ENCODE measurements around the gene PKDCC. TPM values are rescaled to one million over a fixed set of nuclear protein-coding genes. Genes with fewer than 3 reads are reported as not detected.
A peak's percentile ranks its signal among the peaks of the same experiment; 100 is the strongest.

The PKDCC gene
- total RNA-seq, 1 experiment from 2014 or later, result 322 TPM

DNA sequence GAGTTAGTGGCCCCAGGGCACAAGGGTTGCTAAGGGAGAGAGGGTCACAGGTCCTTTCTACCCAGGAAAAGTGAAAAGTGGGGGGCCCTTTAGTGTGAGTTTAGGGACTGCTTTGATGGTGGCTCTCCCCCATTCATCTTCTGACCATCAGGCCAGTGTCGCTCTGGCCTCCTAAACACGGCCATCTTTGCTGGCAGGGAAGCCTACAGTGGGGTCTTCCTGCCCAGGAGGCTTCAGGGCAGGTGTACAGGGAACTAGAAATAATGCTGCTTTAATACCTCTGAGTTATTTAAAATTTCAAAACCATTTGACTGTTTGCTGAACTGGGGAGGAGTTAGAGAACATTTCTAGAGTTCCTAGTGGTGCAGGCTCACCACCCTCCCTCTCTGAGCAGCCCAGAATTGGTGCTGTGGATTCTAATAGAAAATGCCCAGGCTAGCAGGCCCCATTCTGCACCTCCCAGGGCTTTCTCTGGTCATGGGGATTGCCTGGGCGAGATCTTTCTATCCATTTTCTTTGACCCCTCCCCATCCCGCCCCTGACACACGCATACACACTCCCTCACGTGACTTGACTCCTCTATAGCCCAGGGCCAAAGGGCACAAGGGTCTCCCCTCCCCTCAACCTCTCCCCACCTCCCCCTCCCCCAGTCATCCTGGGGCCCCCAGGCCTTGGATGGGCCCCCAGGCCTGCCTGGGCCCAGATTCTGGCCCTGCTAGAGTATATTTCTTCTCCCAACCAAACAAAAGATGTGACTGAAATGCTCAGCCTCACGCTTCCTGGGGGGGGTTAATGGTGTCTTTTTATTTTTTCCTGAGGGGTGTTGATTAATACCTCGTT, 3.1 kb downstream of the PKDCC start:
- Histone ChIP-seq H3K27me3 (replicated peaks; ENCODE audit: control insufficient read depth, insufficient read depth, low read length) (no peaks in the 10 kb centered on the region), H3K4me3 (ENCODE audit: low read depth, low read length) (peak overlapping the region; percentile 65), H3K36me3 (ENCODE audit: control insufficient read depth, insufficient read depth, low read length) (peaks cover 11% of the 10 kb centered on the region), H3K9me3 (no peaks in the 10 kb centered on the region), H3K4me1 (peaks cover 67% of the 10 kb centered on the region)
- peaks cover 45% of the 10 kb centered on the region for H3K4me1 Mint-ChIP-seq (ENCODE audit: low read depth, unreplicated experiment)
- CTCF ChIA-PET, result interaction anchor here (1.1 to 2.1 kb wide), 2 partner anchors 181 kb away, joined by 6 to 8 read pairs; no protein-coding TSS in a partner anchor
- H3K36me3 Mint-ChIP-seq (ENCODE audit: insufficient read depth, unreplicated experiment), result peaks cover 82% of the 10 kb centered on the region
- peak overlapping the region; percentile 98 for H3K4me3 Mint-ChIP-seq (ENCODE audit: unreplicated experiment)
- intact Hi-C loops (cut with micrococcal nuclease; ENCODE audit: unreplicated experiment), result loop anchor here (2.0 kb wide), 1 partner anchor 14 kb away; no protein-coding TSS in a partner anchor
- no peak for DNase-seq
- H3K9me3 Mint-ChIP-seq (ENCODE audit: unreplicated experiment), result no peaks in the 10 kb centered on the region
- POLR2A ChIA-PET, result interaction anchor here (1.9 kb wide), 1 partner anchor 13 kb away, joined by 7 read pairs; no protein-coding TSS in a partner anchor
- TSS peak; percentile 95 for BruUV-seq (replicated peaks)
- no peaks in the 10 kb centered on the region for H3K27me3 Mint-ChIP-seq (ENCODE audit: insufficient read depth, unreplicated experiment)
- H3K27ac Mint-ChIP-seq (ENCODE audit: unreplicated experiment), result peak overlapping the region; percentile 98
- TF ChIP-seq, protein P1, sequence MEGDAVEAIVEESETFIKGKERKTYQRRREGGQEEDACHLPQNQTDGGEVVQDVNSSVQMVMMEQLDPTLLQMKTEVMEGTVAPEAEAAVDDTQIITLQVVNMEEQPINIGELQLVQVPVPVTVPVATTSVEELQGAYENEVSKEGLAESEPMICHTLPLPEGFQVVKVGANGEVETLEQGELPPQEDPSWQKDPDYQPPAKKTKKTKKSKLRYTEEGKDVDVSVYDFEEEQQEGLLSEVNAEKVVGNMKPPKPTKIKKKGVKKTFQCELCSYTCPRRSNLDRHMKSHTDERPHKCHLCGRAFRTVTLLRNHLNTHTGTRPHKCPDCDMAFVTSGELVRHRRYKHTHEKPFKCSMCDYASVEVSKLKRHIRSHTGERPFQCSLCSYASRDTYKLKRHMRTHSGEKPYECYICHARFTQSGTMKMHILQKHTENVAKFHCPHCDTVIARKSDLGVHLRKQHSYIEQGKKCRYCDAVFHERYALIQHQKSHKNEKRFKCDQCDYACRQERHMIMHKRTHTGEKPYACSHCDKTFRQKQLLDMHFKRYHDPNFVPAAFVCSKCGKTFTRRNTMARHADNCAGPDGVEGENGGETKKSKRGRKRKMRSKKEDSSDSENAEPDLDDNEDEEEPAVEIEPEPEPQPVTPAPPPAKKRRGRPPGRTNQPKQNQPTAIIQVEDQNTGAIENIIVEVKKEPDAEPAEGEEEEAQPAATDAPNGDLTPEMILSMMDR (IDR thresholded peaks at IDR 0.05; ENCODE audit: insufficient read depth in 1 of 2, low read depth in 1 of 2, low read length in 1 of 2, severe bottlenecking in 1 of 2, unreplicated experiment in 1 of 2), result no peak

DNA sequence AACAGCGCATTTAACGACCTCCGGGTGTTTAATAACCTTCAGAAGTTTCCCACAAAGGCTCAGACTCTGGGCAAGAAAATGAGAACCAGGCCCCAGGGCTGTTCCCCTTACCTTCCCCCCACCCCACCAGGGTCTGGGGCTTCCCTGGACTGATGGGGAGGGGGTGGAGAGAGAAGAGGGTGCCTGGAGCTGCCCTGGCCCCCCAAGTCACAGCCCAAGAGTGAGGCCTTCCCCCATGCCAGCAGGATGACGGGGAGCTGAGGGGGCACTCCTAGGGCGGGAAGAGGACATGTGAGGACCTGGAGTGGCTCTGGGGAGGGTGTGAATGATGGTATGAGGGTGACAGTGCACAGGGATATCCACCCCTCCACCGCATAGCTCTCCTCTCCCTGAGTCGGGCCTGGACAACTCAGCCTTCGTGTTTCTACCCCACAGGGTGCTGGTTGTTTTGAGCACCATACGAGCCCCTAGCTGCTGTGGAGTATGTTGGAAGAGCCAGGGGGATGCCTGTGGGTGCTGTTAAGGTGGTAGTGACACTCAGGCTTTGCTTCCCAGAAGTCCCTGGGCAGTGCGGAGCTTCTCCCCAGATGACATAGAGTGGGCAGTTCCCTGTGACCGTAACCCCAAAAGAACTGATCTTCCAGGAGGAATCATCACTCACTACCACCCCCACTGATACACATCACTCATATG, 3.9 kb downstream of the PKDCC start:
- DNase-seq, result no peak
- Histone ChIP-seq H3K4me1 (peaks cover 68% of the 10 kb centered on the region), H3K9me3 (no peaks in the 10 kb centered on the region), H3K27me3 (replicated peaks; ENCODE audit: control insufficient read depth, insufficient read depth, low read length) (no peaks in the 10 kb centered on the region), H3K4me3 (ENCODE audit: low read depth, low read length) (peak overlapping the region; percentile 10; the same call in 1 of the 2 replicates), H3K36me3 (ENCODE audit: control insufficient read depth, insufficient read depth, low read length) (peaks cover 12% of the 10 kb centered on the region)
- H3K27ac Mint-ChIP-seq (ENCODE audit: unreplicated experiment), result peak overlapping the region; percentile 98
- peak overlapping the region; percentile 98 for H3K4me3 Mint-ChIP-seq (ENCODE audit: unreplicated experiment)
- peaks cover 53% of the 10 kb centered on the region for H3K4me1 Mint-ChIP-seq (ENCODE audit: low read depth, unreplicated experiment)
- no peaks in the 10 kb centered on the region for H3K9me3 Mint-ChIP-seq (ENCODE audit: unreplicated experiment)
- H3K36me3 Mint-ChIP-seq (ENCODE audit: insufficient read depth, unreplicated experiment), result peaks cover 89% of the 10 kb centered on the region
- no peaks in the 10 kb centered on the region for H3K27me3 Mint-ChIP-seq (ENCODE audit: insufficient read depth, unreplicated experiment)
- POLR2A ChIA-PET, result no interaction called here
- intact Hi-C loops (cut with micrococcal nuclease; ENCODE audit: unreplicated experiment), result loop anchor here (2.0 kb wide), 1 partner anchor 13 kb away; no protein-coding TSS in a partner anchor
- CTCF ChIA-PET, result interaction anchor here (0.5 to 1.1 kb wide), 2 partner anchors 182 to 187 kb away, joined by 6 to 7 read pairs; no protein-coding TSS in a partner anchor
- BruUV-seq (replicated peaks), result TSS peak; percentile 0
- TF ChIP-seq, protein P1 (IDR thresholded peaks at IDR 0.05; ENCODE audit: insufficient read depth in 1 of 2, low read depth in 1 of 2, low read length in 1 of 2, severe bottlenecking in 1 of 2, unreplicated experiment in 1 of 2), result no peak
